ENCODE measurements around the gene SCAI. TPM values are rescaled to one million over a fixed set of nuclear protein-coding genes. Genes with fewer than 3 reads are reported as not detected.
"Not testable (repeated sequence)": the region's sequence is repeated elsewhere in the genome, so short reads cannot be mapped to it uniquely, and the experiment has no call there.

The SCAI gene
- total RNA-seq, 1 donor from 2014 or later, result 6.4 TPM

- no peak for DNase-seq (ENCODE audit: low spot score)
Measured at GRCh38 chr9:125150349-125151245, 7.3 kb upstream of the SCAI start.

- no peak for DNase-seq (ENCODE audit: low spot score)
Measured at GRCh38 chr9:125147401-125147951, 4.1 kb upstream of the SCAI start.

GRCh38 chr9:125146247-125146646 is 2.9 kb upstream of the SCAI start:
- no peak for DNase-seq (ENCODE audit: low spot score)

- DNase-seq (ENCODE audit: low spot score), result no peak
Measured at GRCh38 chr9:125145425-125145824, 2.1 kb upstream of the SCAI start.

GRCh38 chr9:125142560-125143376 is 560 bp downstream of the SCAI start:
- DNase-seq (ENCODE audit: low spot score), result no peak

- no peak for DNase-seq (ENCODE audit: low spot score)
Measured at GRCh38 chr9:125141751-125142150, 1.6 kb downstream of the SCAI start.

- no peak for DNase-seq (ENCODE audit: low spot score)
Measured at GRCh38 chr9:125141251-125141650, 2.1 kb downstream of the SCAI start.

GRCh38 chr9:125140576-125140975 is 2.8 kb downstream of the SCAI start:
- DNase-seq (ENCODE audit: low spot score), result no peak

GRCh38 chr9:125137200-125137599 is 6.1 kb downstream of the SCAI start:
- DNase-seq (ENCODE audit: low spot score), result no peak

GRCh38 chr9:125134976-125135375 is 8.4 kb downstream of the SCAI start:
- DNase-seq (ENCODE audit: low spot score), result no peak

GRCh38 chr9:125133403-125134329 is 9.7 kb downstream of the SCAI start:
- DNase-seq (ENCODE audit: low spot score), result no peak

GRCh38 chr9:125131778-125132177 is 11.6 kb downstream of the SCAI start:
- DNase-seq (ENCODE audit: low spot score), result no peak

- no peak for DNase-seq (ENCODE audit: low spot score)
Measured at GRCh38 chr9:125126019-125126746, 17.1 kb downstream of the SCAI start.

GRCh38 chr9:125125523-125125922 is 17.8 kb downstream of the SCAI start:
- no peak for DNase-seq (ENCODE audit: low spot score)

GRCh38 chr9:125121146-125121545 is 22.2 kb downstream of the SCAI start:
- DNase-seq (ENCODE audit: low spot score), result no peak

GRCh38 chr9:125119643-125120286 is 23.6 kb downstream of the SCAI start:
- no peak for DNase-seq (ENCODE audit: low spot score)

- not testable (repeated sequence) for DNase-seq (ENCODE audit: low spot score)
Measured at GRCh38 chr9:125118696-125119095, 24.6 kb downstream of the SCAI start.

- not testable (repeated sequence) for DNase-seq (ENCODE audit: low spot score)
Measured at GRCh38 chr9:125114503-125114902, 28.8 kb downstream of the SCAI start.

GRCh38 chr9:125110464-125110863 is 32.9 kb downstream of the SCAI start:
- DNase-seq (ENCODE audit: low spot score), result no peak

- not testable (repeated sequence) for DNase-seq (ENCODE audit: low spot score)
Measured at GRCh38 chr9:125108541-125108940, 34.8 kb downstream of the SCAI start.

Measured in mesenteric fat pad (tissue), 1 donor.